NCI-H1105 treated with DMSO at 0.1 percent for 48 hours (cell line): Measurements from ENCODE around the gene ADORA3.
A peak's percentile ranks its signal among the peaks of the same experiment; 100 is the strongest.

Experiments used
- DNase-seq: peaks from one replicate; lab custom pipeline; 2025; lab: John Stamatoyannopoulos, UW

Gene ADORA3

DNA sequence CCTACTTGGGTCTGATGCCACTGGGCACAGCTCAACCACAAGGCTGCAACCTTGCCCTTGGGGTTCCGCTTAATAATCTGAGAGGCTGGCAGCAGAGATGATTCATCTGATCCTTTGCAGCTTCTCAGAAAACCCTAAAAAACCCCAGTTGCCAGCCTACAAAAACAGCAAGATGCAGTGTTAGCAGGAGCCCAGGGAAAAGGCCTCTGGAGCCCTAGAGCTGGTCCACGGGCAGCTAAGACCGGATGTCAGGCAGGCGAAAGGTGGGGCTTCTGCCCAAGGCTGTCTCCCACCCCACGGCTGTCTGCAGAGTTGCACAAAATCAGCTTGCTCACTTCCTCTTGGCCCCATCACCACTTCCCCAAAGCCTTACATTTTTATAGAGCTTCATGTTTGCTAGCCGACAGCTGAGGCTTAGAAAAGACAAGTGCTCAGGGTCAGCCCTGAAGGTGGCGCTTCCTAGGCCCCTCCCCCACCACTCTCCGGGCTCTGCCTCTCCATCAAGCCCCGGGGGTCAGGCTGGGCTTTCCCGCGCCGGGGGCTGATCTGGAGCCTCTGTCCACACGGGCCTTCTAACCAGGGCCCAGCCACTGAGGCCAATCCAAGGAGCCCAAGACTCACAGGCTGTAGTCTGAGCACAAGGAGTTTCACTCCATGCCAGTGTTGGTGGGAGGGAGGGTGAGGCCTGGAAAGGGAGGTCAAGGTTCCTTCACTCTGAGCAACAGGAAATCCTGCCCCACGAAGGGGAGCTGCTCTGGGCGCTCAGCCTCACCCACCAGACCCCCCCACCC lies 4.2 kb upstream of the ADORA3 start:
- DNase-seq, result no peak

DNA sequence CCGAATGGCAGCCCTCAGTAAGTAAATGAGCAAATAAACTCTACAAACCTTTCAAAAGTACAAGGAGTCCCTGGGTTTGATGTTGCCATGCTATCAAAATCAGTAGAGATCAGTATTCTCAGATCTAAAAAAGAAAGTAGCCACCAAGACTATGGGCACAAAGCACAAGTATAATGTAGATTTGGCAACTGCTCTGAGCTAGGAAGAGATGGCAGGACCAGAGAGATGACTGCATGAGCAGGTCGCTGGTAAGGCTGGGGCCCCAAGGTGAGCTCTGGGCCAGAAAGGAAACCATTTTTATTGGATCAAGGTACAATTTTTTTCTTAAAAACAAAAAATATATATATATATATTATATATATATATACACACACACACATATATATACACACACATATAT lies 3.1 kb upstream of the ADORA3 start:
- no peak for DNase-seq

DNA sequence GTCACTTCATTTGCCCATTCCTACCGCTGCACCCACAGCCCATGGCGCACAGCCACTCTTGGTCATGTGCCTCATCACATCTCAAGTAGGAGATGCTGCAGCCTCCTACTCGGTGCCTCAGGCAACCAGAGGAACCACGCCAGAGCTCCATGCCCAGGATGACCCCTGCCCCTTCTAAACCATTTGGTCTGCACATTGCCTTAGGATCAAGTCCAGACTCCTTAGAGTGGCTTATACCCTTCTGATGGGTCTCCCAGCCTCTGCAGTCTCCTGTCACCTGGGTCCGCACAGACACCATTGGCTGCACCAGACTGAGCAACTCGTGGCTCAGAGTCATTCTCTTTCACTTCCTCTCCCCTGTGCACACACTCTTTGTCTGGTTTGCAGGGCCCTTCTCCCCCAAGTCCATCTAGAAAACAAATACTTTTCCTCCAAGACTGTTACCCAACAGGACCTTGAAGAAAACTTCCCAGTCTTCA lies 2.2 kb upstream of the ADORA3 start:
- DNase-seq, result no peak

DNA sequence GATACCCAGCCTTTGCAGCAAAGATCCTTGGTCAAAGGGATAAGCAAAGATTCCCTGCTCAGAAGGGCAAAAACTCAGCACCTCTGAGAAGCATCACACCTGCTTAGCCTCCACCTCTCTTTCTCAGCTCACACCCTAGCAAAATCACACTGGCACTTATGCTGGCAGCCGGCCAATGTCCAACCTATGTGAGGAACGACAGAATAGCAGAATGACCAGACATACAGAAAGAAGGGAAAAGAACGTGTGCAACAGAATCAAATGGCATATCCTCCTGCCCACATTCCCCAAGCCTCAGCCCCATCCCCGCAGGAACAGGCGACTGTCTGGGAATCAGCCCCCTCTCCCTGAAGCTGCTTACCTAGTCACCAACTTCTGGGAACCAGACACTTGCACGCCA lies 664 bp upstream of the ADORA3 start:
- DNase-seq, result no peak

DNA sequence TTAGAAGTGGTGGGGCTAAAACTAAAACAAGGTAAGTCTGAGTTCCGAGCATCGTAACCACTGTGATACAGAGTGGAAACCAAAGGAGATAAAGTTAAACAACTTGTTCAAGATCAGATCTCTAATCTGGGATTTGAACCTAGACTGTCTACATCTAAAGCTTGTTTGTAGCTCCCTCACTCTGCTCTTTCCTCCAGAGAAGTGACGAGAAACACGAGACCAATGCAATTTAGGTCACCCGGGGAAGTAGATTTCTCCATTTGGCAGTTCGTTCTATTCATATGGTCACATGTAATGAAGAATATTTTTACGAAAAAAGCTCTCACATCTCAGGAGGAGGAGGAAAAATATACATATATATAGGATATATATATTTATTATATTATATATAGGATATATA lies 1.8 kb downstream of the ADORA3 start:
- no peak for DNase-seq

DNA sequence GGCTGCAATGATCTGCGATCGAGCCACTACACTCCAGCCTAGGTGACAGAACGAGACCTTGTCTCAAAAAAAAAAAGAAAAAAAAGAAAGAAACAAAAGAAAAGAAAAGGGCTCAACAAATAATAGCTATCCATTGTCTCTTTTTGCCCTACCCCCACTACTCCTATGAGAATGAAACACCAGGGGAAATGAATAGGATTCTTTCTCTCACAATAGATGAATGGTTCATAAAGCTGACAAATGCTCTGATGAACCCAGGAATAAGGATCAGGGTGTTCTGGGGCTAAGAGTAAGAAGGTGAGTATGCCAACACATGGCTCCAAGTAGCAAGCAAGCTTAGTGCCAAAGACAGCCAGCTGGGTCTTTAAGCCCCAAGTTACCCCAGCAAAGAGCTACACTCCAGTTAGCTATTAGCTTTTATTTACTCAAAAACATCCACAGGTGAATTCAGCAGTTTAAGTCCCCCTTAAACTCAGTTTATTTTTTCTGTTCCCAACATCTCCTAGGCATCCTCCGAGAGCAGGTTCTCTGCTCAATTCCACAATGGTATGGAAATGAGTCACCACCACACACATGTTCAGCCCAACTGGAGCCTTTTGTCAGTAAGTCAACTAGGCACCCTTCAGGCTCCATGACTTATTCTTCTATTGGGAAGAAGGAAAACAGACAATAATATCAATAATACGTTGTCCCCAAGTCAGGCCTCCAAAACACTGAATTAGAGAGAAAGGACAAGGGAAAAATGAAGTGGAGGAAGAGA lies 4.2 kb downstream of the ADORA3 start:
- DNase-seq, result no peak

DNA sequence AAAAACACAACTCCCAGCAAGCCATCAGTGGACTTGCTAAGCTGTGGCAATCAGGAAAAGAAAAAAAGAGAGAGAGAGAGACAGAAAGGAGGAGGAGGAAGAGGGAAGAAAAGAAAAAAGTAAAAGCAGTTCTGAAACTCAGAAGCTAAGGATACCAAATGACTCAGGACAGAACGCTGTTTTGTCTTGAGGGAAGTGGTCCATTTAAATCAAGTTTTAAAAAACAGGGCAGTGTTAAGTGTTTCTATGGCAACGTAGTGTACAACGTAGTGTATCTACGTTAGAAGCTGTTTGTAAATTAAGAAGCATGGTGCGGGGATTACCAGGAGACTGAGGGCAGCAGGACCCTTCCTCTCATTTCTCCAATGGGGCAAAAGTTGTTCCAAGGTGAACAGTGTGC lies 5.8 kb downstream of the ADORA3 start:
- no peak for DNase-seq

DNA sequence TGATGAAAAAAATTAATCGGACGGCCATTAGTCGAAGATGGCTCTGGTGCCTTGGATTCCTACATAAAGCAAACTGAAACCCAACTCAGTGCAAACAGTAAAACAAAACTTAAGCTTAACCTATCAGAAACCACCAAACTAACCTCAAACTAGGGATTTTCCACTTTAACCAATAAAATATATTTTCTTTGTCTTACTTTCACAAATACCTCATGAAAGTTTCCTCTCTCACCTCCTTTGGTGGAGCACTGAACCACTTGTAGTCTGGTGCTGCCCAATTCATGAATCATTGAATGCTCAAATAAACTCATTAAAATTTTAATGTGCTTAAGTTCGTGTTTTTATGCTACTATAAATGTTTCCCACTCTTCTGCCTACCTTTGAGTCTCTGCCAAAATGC lies 7.0 kb downstream of the ADORA3 start:
- DNase-seq, result no peak

DNA sequence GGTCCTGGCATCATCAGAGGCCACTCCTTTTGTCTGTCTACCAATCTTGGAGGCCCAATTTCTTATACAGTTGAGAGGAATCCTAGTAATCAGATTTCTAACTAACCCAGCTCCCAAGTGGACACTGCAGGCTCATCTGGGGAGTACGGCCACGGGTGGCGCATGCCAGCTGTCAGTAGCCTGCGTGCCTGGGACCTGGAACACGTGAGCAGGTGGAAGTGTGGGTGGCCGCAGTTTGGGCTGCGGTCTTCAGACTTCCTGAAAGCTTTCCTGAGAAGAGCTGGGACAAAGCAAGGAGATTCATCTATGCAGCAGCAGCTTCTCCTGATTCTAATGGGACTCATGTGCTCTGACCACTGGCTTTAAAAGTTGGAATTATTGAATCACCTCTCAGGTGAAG lies 12.4 kb downstream of the ADORA3 start:
- DNase-seq, result no peak

DNA sequence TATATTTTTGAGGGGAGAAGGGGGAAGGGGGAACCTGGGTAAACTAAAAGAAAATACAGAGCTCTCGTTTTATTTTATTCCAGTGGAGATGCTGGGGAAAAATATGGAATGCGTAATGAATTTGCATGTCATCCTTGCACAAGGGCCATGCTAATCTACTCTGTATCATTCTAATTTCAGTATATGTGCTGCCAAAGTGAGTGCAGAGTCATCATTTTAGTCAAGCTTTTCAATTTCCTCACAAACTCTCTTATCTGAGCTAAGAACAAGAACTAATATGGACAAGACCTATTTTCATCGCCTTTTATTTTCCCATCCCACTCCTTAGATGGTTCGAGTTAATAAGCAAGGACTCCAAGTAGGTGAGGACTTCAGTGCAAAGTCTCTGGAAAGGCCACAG lies 13.2 kb downstream of the ADORA3 start:
- no peak for DNase-seq

DNA sequence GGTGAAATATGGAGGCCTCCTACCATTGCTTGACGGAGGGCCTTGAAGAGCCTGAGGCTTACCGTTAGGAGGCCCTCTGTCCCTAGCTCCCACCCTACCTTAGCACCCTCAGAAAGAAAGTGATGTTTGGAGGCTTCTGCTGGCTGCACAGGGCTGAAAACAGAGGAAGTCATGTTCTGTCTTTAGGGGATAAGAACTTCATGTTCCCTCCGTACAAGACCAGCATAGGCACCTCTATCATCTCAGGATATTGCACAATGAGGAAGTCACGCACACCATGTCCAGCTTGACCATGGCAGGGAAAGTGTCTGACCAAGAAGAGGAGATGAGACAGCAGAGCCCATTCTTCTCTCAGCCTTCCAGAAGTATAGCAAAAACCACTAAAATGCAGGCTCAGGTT lies 13.8 kb downstream of the ADORA3 start:
- DNase-seq, result no peak

DNA sequence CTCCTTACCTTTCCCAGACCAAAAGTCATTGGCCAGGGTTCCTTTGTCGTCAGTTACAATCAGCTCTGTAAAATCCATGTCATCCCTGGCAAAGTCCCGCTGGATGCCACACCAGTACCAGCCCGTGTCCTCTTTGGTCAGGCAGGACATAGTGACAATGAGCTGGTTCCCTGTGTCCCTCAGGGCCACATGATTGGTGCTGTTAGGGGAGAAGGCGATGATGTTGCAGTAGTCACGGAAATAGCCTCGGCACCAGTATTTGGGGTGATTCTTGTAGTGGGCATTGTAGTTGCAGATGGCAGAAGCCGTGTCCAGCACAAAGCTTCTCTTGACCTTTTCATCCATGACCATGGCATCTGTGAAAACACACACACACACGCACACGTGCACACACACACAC lies 14.8 kb downstream of the ADORA3 start:
- DNase-seq, result no peak

DNA sequence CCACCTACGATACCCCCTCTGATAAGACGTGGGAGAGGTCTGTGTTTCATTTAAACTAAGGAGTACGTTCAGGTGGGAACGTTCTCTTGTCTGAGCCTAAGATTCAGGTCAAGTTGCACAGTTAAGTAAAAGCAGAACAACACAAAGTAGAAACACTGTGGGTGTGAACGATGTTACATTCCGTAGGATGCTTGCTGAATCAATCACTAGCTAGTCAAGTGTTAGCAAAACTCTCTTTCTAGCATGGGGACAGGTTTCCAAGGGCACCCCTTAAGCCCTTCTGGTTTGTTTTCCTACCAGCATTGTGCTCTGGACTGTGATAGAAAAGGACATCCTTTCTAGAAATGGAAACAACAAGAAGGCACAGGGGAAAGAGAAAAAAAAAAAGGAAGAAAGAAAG lies 16.3 kb downstream of the ADORA3 start:
- no peak for DNase-seq

DNA sequence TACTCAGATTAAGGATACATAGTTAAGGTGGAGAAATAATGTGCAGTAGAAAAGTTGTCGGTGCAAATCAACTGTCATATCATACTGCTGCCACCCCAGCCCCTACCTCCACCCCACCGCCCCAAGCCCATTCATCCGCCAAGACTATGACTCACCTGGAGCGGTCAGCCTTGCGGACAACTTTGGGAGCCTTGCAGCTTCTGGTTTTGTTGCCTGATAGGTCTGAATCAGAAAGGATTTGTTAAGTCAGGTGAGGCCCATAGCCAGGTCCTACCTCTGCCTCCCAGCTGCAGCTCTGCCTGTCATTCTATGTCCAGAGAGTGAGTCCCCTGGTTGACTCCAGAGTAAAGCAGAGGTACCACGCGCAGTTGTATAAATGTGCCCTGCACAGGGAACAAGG lies 17.0 kb downstream of the ADORA3 start:
- DNase-seq, result no peak

DNA sequence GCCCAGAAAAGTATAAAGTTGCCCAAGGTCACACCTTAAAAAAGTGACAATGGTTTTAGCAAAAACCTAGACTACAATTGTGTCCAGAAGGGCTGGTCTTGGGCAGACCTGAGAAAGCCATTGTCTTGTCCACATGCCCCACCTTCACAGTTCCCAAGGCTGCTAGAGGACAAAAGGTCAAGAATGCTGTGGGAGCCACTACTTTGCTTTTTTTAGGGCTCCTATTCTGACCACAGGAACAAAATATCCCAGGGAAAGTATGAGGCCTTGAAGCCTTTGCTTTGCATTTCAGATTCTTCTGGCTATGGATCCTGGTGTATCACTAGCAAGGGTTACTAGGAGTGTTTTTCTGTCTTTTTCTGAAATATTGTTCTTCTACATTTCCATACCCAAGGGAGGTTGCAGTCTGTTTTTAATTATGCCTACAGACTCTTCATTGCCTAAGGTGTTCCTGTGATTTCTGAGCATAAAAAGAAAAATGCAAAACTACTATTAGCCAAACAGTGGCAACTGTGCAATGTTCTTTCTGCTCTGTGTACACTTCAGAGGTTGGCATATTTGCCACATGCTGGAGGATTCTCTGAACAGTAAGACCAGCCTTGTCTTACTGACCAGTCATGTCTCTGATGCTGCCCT lies 18.9 kb downstream of the ADORA3 start:
- DNase-seq, result no peak

DNA sequence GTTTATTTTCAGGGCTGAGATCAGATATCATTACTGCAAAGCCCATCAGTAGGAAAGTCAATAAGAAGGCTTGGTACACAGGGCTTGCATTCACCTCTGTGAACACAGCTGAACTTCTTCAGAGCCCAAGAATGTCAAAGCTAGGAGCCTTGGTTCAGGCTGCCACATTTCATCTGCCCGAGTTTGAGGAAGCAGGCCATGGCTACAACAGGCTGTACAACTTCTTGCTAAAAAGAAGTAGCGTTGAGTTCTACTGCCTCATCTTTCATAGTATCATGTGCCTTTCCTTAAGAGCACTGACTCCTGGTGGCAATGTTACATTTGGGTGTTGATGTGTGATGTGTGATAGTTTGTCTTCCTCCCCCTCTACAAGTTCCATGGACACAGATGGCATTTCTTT lies 19.6 kb downstream of the ADORA3 start:
- DNase-seq, result no peak

DNA sequence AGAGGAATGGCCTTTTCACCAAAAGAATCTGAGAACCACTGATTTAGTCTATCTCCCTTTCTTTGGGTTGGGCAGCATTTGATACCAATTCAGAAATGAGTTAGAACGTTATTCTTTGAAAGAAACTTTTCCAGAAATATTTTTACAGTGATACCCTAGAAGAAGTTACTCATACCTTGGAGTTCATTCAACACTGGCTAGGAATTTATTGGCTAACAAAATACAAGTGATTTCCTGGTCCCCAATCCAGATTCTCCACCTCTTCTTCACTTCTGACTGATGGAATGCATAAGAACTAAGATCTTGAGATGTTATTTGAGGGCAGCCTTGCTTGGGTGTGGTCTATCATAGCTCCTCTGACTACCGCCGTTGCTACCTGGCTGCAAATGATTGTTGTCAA lies 20.3 kb downstream of the ADORA3 start:
- no peak for DNase-seq

DNA sequence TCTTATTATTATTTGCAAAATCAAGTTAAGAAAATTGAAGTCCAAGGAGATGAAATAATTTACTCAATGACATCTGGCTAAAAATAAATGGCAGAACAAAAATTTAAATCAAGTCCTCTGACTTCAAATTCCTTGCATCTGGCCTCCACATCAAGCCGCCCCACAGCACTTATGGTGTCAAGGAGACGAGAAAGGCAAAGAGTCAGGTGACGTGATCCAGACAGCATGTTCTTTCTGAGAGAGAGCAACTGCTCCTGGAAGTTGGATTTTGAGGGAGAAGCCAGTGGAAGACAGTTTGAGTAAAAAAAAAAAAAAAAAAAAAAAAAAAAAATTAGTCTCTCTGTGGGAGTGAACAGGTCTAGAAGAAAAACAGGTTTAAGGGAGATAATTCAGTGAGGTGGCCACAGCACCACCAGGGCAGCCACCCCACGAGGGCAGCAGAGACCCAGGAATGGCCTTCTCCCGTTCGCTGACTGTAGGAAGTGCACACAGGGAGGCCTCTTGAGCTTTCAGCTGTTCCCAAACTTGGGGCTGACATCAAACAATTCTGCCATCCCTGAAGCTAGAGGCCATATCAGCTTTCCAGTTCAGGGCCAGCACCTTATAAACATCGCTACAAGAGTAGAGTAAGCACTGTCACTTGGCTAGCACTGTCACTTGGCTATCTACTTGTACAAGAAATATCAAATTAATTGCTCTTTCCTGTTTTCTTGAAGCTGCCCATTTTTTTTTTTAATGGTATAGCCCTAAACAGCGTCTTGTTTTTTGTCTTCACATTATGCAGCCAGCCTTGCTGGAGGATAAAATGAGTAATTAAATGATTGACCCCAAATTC lies 21.8 kb downstream of the ADORA3 start:
- DNase-seq, result peak; percentile 18

DNA sequence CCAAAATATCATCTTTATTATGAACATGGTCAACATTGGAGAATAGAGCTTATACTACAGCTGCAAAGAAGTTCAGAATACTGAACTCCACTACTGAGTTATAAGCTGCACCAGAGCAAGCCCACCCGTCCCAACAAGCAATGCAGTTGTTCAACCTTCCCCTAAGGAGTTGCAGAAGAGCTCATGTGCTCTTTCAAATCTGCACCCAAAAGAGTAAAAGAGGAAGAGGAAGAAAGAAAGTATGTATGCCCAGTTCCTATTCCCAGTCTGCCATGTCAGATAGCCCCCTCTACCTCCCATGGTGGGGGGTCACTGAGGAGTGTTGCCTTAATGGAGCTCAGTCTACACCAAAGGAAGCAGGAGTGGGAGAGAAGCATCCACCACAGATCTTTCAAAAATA lies 22.8 kb downstream of the ADORA3 start:
- DNase-seq, result no peak

DNA sequence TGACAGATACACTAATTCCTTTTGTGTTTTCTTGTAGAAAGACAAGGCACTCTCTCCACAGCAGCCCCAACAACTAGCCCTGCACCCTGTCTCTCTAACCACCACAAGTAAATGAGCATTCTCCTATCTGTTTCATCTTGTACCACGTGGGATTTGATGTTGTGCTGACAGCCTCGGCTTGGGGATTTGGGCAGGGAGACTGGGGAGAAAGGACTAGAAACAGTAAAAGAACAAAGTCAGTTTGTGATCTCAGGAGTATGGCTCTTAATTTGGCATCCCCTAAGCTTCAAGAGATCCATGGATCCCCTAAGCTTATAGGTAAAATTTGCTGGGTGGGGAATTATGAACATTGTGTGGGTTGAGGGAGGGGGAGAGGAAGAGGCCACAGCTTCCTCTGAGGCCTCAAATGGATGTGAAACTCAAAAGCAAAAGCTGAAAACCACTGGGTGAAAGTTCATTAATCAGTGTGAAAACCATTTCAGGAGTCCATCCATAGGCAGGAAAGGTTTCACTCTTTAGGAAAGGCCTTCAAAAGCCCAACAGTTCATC lies 26.6 kb downstream of the ADORA3 start:
- DNase-seq, result no peak

DNA sequence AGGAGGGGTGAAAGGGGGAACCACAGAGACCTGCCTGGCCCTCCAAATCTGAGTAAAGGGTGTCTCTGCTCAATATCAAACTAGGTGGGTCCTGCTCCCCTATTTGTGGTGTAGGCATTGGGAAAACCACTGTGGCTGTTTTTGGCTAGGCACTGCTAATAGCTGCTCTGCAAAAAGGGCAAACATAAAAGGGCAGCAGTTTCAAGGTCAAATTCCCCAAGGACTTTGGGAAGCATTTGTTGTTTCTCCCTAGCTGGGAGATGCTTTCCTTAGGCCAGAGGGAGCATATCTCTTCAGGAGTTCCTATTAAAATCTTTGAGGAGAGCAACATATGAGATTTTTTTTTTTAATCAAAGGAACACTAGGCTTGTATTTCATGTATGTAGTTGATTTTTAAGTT lies 27.2 kb downstream of the ADORA3 start:
- no peak for DNase-seq

DNA sequence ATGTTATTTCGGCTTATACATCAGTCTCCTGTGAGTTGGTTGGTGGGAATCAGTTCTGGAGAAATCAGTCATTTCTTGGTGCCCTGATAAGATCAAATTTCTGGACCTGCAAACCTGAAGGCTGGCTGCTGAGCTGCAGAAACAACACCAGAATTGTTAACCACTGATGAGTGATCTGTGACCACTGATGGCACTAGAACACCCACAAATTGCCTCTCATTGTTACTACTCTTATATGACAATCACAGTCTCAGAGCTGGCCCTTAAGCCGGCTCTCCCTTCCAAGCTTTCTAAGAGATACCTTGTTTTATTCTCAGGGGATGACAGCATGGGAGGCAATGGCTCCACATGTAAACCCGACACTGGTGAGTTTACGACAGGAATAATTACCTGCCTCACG lies 27.7 kb downstream of the ADORA3 start:
- no peak for DNase-seq
